Anterior cingulate cortex (tissue), 58 donors: ENCODE results near the gene CNTNAP2.
A peak's percentile ranks its signal among the peaks of the same experiment; 100 is the strongest.
"Not testable (repeated sequence)": the region's sequence is repeated elsewhere in the genome, so short reads cannot be mapped to it uniquely, and the experiment has no call there.

Experiments used
- DNase-seq, 58 donors: peaks; one replicate each; lab custom pipeline; 2025; lab: John Stamatoyannopoulos, UW

The CNTNAP2 gene

GRCh38 chr7:146146831-146147486 is 30.4 kb downstream of the CNTNAP2 start:
- no peak for DNase-seq

- DNase-seq, result no peak
Observed at GRCh38 chr7:146150153-146150552, 33.6 kb downstream of the CNTNAP2 start.

GRCh38 chr7:146172112-146172511 is 55.5 kb downstream of the CNTNAP2 start:
- DNase-seq, result no peak

DNA sequence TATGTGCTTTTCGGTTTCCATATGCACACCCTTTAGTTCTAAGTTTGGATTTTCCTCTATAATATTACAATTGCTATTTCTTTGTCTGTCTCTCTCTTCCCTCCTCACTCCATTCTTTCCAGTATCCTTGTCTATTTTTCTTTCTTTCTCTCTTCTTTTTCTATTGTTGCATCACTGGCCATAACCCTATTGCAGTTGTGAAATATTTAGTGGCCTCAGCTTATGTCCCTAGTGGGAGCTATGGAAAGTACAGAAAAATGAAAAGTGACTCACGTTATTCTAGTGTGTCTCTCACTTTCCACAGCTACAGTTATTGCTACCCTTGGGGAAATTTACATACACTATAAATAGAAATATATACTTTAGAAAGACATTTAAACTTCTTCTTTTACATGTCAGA is 59.1 kb downstream of the CNTNAP2 start:
- no peak for DNase-seq

DNA sequence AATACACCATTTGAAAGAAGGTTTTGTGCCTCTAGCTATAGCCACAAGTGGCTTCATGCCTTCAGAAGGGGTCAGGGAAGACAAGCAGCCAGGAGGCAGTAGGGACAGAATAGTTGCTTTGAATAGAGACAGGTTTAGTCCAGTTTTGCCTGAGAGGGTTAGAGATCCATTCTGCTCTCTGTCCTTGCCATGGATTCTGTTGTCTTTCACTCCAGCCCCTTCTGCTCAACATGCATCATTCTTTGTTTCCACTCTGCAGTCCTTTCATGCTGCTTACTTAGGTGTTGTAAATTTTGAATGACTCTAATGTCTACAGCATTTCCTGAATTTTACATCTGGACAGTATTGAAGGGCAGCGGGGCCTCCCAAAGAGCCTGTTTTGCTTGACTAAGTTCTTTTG is 60.3 kb downstream of the CNTNAP2 start:
- no peak for DNase-seq

DNA sequence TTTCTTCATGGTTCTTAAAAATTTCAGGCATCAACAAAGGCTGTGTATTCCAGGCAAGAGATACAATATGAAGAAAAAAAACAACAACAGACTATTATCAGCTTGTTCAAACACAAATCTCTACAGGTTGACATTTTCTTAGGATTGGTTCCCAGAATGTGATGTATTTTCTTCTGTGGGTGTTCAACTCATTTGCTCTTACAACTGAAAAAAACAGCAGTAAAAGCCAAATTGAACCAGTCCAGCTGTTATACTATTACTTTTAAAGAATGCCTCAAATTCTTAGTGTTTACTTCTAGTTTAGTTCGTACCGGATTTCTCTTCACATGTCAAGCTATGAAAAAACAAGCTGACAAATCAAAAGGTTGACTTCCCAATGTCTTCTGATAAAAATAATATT is 60.7 kb downstream of the CNTNAP2 start:
- DNase-seq, result no peak

DNA sequence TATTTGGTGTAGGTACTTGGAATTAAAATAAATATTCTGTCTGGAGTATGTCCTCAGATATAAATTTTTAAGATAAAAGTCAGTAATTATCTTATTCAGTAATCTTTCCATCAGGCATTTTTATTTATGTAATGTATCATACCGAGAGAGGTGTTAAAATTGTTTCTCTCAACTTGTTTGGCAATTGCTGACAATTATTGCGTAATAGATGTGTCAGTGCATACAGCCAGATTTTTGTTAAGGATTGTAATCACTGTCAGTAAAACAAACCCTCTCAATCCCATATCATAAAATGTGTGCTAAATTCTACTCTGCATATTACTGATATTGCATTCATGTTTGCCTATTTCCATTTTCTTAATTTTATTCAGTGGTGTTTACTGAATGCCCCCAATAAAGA is 69.2 kb downstream of the CNTNAP2 start:
- no peak for DNase-seq

GRCh38 chr7:146191428-146191827 is 74.8 kb downstream of the CNTNAP2 start:
- not testable (repeated sequence) for DNase-seq

- no peak for DNase-seq
Observed at GRCh38 chr7:146201945-146202344, 85.3 kb downstream of the CNTNAP2 start.

GRCh38 chr7:146206270-146206669 is 89.7 kb downstream of the CNTNAP2 start:
- DNase-seq, result no peak

- no peak for DNase-seq
Observed at GRCh38 chr7:146208492-146208891, 91.9 kb downstream of the CNTNAP2 start.

GRCh38 chr7:146214842-146215241 is 98.2 kb downstream of the CNTNAP2 start:
- DNase-seq, result no peak

GRCh38 chr7:146216396-146217041 is 99.9 kb downstream of the CNTNAP2 start:
- DNase-seq, result no peak

DNA sequence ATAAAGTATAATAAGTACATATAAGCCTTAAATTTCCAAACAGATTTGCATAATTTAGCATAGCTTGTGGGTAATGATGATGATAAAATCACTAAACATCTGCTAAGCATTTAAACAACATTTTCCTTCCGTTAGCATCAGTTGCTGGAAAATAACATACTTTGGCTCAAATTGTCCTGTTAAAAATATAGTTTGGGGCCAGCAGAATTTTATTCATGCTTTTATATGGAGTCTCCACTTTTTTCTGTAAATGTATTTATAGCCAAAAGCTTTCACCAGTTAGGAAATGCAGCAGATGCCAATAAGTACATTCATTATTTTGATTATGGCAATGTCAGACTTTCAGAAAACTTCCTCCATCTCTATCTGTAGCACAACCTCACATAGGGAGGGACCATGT is 107.2 kb downstream of the CNTNAP2 start:
- DNase-seq, result no peak

DNA sequence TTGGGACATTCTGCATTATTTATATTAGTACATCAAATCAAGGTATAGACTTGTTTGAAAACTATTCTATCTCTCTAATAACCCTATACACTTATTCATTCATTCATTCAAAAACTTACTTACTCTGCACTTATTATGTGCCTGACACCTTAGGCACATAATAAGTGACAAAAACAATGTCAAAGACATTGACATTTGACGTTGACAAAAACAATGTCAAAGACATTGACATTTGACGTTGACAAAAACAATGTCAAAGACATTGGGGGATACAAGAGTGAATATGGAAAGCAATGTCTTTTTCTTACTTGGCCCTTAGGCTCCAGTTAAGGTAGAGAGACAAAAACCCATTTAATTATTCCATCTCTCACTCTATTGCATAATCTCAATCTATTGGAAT is 116.0 kb downstream of the CNTNAP2 start:
- DNase-seq, result no peak

- peak in 17 of 58 donors; percentile 1 to 43 (median 10) for DNase-seq
Observed at GRCh38 chr7:146235195-146235594, 118.6 kb downstream of the CNTNAP2 start.

GRCh38 chr7:146242661-146243060 is 126.1 kb downstream of the CNTNAP2 start:
- DNase-seq, result no peak

GRCh38 chr7:146247991-146248390 is 131.4 kb downstream of the CNTNAP2 start:
- not testable (repeated sequence) for DNase-seq

DNA sequence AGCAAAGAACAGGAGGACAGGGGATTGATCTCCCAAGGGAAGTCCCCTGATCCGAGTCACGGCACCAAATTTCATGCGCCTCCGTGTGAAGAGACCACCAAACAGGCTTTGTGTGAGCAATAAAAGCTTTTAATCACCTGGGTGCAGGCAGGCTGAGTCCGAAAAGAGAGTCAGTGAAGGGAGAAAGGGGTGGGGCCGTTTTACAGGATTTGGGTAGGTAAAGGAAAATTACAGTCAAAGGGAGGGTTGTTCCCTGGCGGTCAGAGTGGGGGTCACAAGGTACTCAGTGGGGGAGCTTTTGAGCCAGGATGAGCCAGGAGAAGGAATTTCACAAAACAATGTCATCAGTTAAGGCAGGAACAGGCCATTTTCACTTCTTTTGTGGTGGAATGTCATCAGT is 132.1 kb downstream of the CNTNAP2 start:
- DNase-seq, result not testable (repeated sequence)

DNA sequence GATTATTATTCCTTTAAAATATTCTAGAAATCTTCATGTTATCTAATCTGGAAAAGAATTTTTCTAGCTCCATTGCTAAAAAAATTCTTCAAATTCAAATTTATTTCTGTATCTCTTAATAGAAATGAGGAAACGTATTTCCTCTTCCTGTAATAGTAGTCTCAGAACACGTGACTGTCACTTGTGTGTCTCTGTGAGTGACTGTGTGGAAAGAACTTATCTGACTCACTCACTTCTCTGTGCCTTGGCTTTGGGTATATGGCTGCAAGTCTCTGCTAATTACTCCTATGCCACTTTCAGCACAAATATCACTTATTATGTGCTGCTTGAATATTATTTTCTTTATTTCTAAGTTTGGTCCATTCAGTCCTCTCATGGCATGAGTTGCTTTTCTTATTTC is 132.7 kb downstream of the CNTNAP2 start:
- DNase-seq, result no peak

DNA sequence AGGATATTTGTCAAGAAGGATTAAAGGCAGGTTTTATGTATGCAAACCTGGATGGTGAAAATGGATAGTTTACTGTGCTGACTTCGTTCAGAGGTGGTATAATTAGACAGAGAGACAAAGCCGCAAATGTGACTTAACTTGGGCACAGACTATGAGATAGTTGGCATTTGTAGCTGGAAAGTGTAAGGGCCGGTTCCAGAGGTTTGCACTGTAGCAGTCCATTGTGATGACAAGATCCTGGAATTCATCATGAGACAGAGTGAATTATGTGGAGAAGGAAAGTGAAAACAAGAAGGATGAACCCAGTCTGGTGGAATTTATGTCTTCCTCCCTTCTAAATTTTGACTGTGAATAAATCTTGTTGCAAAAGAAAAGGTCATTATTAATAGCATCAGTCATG is 139.0 kb downstream of the CNTNAP2 start:
- DNase-seq, result no peak

GRCh38 chr7:146262527-146262926 is 145.9 kb downstream of the CNTNAP2 start:
- DNase-seq, result no peak
